Activated CD8-positive, alpha-beta memory T cell treated with anti-CD3 and anti-CD28 coated beads, Interleukin-2, amount 50 U/mL, for 1 hour (primary cell): ENCODE results near the gene MOB3B.

Experiments used
- DNase-seq: peaks from one replicate; pipeline ENCODE4 v3.0.0-alpha.2; 2020; ENCODE audit errors: extremely low read depth

The MOB3B gene

GRCh38 chr9:27541740-27542139 is 12.1 kb upstream of the MOB3B start:
- DNase-seq, result no peak

- DNase-seq, result no peak
Observed at GRCh38 chr9:27540502-27540901, 10.9 kb upstream of the MOB3B start.

GRCh38 chr9:27539479-27540441 is 10.1 kb upstream of the MOB3B start:
- DNase-seq, result no peak

- no peak for DNase-seq
Observed at GRCh38 chr9:27538647-27539046, 9.0 kb upstream of the MOB3B start.

- no peak for DNase-seq
Observed at GRCh38 chr9:27537756-27538155, 8.1 kb upstream of the MOB3B start.

GRCh38 chr9:27537027-27537435 is 7.4 kb upstream of the MOB3B start:
- no peak for DNase-seq

GRCh38 chr9:27536168-27536567 is 6.6 kb upstream of the MOB3B start:
- DNase-seq, result no peak

GRCh38 chr9:27535701-27536118 is 6.1 kb upstream of the MOB3B start:
- DNase-seq, result no peak

- no peak for DNase-seq
Observed at GRCh38 chr9:27534658-27535209, 5.1 kb upstream of the MOB3B start.

- DNase-seq, result no peak
Observed at GRCh38 chr9:27534131-27534530, 4.5 kb upstream of the MOB3B start.

GRCh38 chr9:27533311-27533710 is 3.7 kb upstream of the MOB3B start:
- DNase-seq, result no peak

- no peak for DNase-seq
Observed at GRCh38 chr9:27532046-27532445, 2.4 kb upstream of the MOB3B start.

GRCh38 chr9:27530915-27531755 is 1.5 kb upstream of the MOB3B start:
- no peak for DNase-seq

- DNase-seq, result no peak
Observed at GRCh38 chr9:27528886-27529315, 713 bp downstream of the MOB3B start.

GRCh38 chr9:27528076-27528885 is 1.3 kb downstream of the MOB3B start:
- DNase-seq, result no peak

- DNase-seq, result no peak
Observed at GRCh38 chr9:27527702-27528075, 1.9 kb downstream of the MOB3B start.

GRCh38 chr9:27524236-27524635 is 5.4 kb downstream of the MOB3B start, which contains the start of gene IFNK:
IFNK (plus strand) TSS chr9:27524290; CDS start chr9:27524337, 47 bp downstream.
- DNase-seq, result no peak

GRCh38 chr9:27523141-27523540 is 6.5 kb downstream of the MOB3B start:
- no peak for DNase-seq

GRCh38 chr9:27520986-27521385 is 8.6 kb downstream of the MOB3B start:
- DNase-seq, result no peak

- no peak for DNase-seq
Observed at GRCh38 chr9:27519466-27520465, 9.8 kb downstream of the MOB3B start.
